Mammary epithelial cell (primary cell): Measurements from ENCODE around the gene ITGAL.

Experiments
- EZH2 ChIP-seq: IDR thresholded peaks from 2 replicates; pipeline ENCODE4 v1.6.1; 2012; ENCODE audit warnings: low read length, inconsistent platforms, borderline replicate concordance
- TF ChIP-seq, protein P1 (sequence below), 2 donors: IDR thresholded peaks in 1 of 2; conservative IDR thresholded peaks in 1 of 2; 2 replicates each; pipeline ENCODE4 v1.5.1; 2011 to 2012; ENCODE audit warnings: inconsistent platforms in 2 of 2, low read length in 2 of 2, mild to moderate bottlenecking in 2 of 2, control low read depth in 1 of 2, low read depth in 1 of 2; ENCODE audit not compliant: insufficient read depth in 1 of 2; ENCODE audit errors: extremely low read depth in 1 of 2

DNA sequence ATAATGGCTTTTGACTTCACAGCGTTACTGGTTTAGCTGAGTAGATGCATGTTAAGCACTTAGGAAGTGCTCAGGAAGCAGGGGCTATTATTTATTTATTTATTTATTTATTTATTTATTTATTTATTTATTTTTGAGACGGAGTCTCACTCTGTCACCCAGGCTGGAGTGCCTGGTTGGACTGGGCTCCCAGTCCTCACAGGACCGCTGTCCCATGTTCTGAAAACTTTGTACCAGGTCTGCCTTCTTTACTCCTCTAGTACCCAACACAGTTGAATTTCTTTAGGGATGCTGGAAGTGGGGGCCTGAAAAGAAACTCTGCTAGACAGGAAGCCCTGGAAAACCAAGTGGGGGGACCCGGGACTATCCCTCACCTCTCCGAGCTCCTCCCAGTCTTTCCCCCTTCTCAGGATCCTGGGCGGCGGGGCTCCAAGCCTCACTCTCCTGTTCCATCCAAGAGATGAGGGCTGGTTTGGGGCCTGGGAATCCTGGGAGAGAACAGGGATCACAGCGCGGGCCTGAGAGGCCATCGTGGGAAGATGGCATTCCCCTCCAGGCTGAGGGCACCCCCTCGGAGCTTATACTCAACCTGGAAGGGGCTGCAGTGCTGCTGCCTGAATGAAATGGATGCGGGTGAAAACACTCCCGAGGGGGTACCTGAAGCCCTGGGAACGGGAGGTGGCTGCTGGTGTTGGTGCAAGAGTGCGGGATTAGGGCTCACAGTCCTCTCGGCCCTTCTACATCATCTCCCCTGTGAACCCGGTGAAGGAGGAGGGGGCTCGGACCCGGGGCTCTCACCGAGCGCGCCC lies 98.3 kb downstream of the ITGAL start:
- TF ChIP-seq EZH2, result no peak
- TF ChIP-seq, protein P1, sequence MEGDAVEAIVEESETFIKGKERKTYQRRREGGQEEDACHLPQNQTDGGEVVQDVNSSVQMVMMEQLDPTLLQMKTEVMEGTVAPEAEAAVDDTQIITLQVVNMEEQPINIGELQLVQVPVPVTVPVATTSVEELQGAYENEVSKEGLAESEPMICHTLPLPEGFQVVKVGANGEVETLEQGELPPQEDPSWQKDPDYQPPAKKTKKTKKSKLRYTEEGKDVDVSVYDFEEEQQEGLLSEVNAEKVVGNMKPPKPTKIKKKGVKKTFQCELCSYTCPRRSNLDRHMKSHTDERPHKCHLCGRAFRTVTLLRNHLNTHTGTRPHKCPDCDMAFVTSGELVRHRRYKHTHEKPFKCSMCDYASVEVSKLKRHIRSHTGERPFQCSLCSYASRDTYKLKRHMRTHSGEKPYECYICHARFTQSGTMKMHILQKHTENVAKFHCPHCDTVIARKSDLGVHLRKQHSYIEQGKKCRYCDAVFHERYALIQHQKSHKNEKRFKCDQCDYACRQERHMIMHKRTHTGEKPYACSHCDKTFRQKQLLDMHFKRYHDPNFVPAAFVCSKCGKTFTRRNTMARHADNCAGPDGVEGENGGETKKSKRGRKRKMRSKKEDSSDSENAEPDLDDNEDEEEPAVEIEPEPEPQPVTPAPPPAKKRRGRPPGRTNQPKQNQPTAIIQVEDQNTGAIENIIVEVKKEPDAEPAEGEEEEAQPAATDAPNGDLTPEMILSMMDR (conservative IDR thresholded peaks at IDR 0.05 in 1 of 2, IDR thresholded peaks at IDR 0.05 in 1 of 2; ENCODE audit: extremely low read depth in 1 of 2, insufficient read depth in 1 of 2, low read depth in 1 of 2, low read length in 2 of 2), result no peak
